ENCODE measurements around the gene DGKD.

GRCh38 chr2:233365861-233366520 is 11.7 kb downstream of the DGKD start:
- TF ChIP-seq CTCF (IDR thresholded peaks at IDR 0.05; ENCODE audit: low read length) (no peak), EZH2 (optimal IDR thresholded peaks at IDR 0.05; ENCODE audit: low read depth, low read length) (no peak), EZH2phosphoT487 (IDR thresholded peaks at IDR 0.05; ENCODE audit: low read length) (no peak)

Measured in MM.1S (cell line).